HG03432 (cell line): ENCODE results near the gene TFEB.
"Not testable (repeated sequence)": the region's sequence is repeated elsewhere in the genome, so short reads cannot be mapped to it uniquely, and the experiment has no call there.

ENCODE experiments used
- ATAC-seq: cut with Tn5 transposase; IDR thresholded peaks from one replicate; pipeline ENCODE4 v1.9.1; 2021; ENCODE audit warnings: mild to moderate bottlenecking, moderate library complexity; ENCODE audit not compliant: unreplicated experiment

Gene TFEB

GRCh38 chr6:41766043-41766664, 30.7 kb upstream of the TFEB start:
- ATAC-seq = not testable (repeated sequence)

DNA sequence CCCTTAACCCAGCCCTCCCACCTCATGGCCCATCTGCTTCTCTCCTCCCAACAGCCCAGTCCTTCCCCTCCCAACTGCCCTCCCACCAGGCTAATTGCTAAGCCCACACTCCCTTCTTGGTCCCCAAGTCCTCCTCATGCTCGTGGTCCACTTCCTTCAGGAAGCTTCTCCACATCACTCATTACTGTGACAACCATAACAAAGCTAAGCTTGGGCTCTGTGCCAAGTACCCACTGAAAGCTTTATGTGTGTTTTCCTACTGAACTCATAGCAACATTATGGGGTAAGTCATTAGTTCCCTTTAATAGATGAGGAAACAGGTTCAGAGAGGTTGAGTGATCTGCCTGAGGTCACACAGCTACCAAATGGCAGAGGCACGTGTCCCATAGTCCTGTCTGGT, 28.1 kb upstream of the TFEB start:
- no peak for ATAC-seq

- ATAC-seq = no peak
These were observed 24.6 kb upstream of the TFEB start for GRCh38 chr6:41759905-41760579.

DNA sequence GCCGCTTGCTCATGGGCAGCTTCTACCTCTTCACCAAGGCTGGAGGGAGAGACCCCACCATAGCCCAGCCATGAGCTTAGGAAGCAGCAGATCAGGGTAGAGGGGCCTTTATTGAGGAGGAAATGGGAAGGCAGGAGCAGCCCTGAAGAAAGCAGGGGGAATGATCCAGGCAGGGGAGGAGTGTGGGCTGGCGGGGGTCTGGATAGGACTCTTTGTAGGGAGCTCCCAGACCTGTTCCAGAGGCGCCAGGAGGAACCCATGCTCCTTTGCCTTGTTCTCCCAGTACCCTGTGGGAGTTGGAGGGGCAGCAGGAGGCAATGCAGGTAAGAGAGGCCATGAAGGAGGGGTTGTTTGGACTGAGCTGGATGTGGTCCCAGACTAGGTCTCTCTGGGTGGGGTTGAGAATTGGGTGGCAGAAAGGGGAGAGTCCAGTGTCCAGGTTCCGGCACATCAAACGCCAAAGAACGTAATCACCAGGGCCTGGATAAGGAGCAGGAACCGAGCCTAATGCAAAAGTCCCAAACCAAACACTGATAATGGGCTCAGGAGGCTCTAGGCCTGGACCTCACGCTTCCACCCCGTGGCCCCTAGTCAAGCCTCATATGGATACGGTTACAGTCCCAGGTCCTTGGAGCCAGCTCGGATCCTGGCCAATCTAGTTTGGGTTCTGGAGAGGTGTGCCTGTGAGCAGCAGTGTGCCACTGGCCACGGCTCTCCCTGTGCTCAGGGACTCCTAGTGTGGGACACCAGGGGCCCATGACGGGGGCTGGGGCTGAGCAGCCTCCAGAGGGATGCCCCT, 23.9 kb upstream of the TFEB start:
- ATAC-seq = no peak

DNA sequence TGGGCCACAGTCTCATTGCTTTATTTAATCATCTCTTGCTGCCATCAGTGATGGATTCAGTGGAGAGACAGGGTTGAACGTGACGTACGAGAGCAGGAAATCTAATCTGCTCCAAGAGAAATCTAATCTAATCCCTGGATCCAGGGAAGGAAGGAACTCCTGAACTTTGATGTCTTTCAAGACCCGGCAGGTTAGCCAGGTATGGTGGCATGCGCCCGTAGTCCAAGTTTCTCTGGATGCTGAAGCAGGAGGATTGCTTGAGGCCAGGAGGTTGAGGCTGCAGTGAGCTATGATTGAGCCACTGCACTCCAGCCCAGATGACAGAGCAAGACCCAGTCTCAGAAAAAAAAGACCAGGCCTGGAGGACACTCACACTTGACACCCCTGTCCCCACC, 23.2 kb upstream of the TFEB start:
- no peak for ATAC-seq

GRCh38 chr6:41757931-41758640, 22.7 kb upstream of the TFEB start:
- no peak for ATAC-seq

GRCh38 chr6:41757271-41757670, 21.9 kb upstream of the TFEB start:
- no peak for ATAC-seq

DNA sequence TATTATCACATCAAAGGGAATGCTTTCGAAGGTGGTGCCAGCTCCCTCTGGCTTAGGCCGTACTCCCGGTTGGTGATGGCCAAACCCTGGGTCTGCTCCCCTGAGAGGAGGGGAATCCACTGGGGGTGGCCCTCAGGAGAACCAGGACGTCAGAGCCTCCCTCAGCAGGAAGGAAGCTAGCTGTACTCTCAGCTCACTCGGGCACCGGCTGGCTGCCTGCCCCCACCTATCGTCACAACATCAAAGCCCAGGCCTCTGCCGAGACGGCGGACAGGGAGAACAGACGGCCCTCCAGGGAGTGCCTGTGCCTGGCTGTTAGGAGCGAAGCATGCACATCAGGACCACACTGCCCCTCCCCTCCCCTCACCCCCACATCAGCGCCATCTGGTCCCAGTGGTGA, 20.9 kb upstream of the TFEB start:
- no peak for ATAC-seq

DNA sequence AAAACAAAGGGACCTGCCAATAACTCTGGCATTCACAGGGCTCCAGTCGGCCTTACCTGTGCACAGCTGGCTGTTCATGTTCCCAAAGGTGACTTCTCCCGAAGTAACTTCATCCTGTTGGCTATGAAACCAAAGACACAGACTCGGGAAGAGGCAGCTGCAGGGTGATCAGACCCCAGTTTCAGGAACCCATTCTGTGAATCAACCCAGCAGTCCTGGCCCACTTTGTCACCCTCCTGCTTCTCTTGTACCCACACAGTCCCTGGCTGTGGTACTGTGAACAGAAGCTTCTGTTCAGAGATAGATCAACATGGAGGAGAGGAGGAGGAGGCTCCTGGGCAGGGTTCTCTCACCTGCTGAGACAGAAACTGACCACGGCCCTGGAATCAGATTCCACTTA, 20.5 kb upstream of the TFEB start:
- no peak for ATAC-seq

DNA sequence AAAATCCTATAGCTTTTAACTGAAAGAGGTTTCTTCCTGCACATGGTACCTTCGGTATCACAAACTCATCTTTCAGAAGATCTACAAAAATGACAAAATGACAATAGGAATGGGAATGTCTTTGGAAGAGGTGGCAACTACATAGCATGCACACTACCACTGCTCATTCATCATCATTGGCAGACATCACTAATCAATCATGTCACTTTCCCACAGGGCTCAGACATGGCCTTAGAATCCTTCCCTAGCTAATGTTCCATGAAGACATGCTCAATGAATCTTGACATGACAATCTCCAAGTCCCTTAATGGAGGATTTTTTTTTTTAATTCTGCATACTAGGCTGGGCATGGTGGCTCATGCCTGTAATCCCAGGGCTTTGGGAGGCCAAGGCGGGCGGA, 15.0 kb upstream of the TFEB start:
- ATAC-seq = no peak

DNA sequence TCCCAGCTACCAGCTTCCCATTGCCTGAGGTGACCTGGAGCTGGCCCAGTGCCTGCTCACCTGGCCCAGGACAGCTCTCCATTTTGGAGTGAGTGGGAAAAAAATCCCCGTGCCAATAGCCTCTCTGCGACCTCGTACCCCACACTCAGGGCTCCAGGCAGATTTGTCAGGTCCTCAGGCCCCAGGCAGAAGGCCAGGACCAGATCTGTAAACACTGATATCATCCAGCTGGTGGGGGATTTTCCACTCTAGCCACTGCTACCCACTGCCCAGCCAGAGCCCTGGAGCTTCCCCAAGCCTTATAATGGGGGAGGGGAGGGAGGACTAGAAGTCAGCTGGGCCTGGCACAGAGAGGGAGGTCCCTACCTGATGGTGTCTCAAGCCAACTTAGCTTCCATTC, 13.1 kb upstream of the TFEB start:
- ATAC-seq = no peak

GRCh38 chr6:41748102-41748477, 12.7 kb upstream of the TFEB start:
- ATAC-seq = no peak

GRCh38 chr6:41747256-41748101, 12.1 kb upstream of the TFEB start, which contains the start of gene PGC:
TSS of gene PGC (minus strand) at chr6:41747397. CDS start at chr6:41747334, 63 bp downstream.
- no peak for ATAC-seq

DNA sequence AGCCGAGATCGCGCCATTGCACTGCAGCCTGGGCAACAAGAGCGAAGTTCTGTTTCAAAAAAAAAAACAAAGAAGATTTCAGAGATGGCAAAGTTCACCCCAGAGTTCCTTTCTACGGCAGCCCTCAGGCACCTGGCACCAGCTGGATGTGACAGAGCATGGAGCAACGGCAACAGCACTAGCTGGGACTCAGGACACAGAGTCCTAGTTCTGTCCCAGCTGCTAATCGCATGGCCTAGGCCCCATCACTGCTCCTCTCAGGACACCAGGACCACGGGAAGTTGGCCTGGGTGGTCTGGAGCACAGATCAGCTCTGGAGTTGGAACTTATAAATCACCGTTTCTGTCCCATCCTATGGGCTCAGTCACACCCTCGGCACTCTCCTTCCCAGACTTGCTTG, 10.7 kb upstream of the TFEB start:
- no peak for ATAC-seq

- ATAC-seq = no peak
These were observed 8.9 kb upstream of the TFEB start for GRCh38 chr6:41744236-41744787.

GRCh38 chr6:41743406-41744235, 8.2 kb upstream of the TFEB start:
- no peak for ATAC-seq

DNA sequence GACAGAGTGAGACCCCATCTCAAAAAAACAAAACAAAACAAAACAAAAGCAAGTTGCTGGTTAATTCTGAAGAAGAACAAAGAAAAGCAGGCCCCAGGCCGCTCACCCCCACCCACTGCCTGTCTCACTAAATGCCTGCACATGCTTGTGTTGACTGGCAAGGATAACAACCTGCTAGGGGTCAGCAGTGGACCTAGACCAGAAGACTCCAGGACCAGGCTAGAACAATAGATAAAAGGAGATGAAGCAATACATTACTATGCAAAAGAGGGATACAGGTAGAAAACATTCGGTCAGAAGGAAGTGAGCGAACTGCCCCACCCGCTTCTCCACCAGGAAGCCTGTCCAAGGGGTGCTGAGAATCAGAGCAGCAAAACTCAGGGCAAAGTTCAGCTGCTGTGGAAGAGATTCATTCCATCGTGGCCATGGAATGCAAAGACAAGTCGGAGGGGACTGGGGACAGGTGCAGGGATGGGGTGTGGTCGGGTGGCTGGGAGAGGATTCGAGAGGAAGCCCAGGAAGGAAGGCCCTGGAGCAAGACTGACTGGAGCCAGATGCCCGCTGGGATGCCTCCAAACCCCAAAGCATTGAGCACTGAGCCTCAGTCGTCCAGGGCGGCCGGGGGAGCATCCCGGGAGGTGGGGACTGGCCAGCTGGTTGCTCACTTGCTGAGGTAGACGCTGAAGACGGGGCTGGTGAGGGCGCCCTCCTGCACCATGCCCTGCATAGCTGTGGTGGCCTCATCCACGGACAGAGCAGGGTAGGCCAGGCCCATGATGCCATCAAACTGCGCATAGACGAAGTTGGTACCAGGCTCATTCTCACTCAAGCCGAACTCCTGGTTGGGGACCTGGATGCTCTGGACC, 6.5 kb upstream of the TFEB start:
- no peak for ATAC-seq

DNA sequence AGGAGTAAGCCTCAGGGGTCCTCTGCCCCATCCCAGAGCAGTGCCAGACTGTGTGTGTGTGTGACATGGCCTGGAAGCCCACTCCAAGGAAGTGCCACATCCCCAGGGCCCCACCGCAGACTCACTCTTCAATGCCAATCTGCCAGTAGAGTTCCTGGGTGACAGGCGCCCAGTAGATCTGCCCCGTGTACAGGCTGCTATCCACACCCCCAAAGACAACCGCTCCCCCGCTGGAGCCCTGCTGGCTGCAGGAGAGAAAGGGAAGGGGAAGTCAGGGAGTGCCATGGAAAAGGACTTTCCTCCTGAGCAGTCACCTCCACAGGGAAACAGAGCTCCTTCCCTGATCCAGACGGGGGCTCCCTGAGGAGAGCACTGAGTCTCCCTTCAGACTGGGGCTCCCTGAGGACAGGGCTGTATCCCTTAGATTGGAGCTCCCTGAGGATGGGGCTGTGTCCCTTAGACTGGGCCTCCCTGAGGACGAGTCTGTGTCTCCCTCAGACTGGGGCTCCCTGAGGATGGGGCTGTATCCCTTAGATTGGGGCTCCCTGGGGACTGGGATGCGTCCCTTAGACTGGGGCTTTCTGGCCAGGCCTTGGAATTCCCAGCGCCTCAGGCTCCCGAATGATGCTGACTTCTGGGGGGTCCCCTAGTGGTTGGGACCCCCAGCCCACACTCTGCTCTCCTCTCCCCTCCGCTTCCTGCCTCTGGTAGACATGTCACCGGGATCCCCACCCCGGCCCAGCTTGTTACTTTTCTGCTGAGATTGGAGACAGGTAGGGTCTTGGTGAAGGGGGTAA, 5.2 kb upstream of the TFEB start:
- ATAC-seq = no peak
